NCI-H2029 (cell line): ENCODE data around the gene AOC3.
"Not testable (repeated sequence)": the region's sequence is repeated elsewhere in the genome, so short reads cannot be mapped to it uniquely, and the experiment has no call there.

Source experiments
- DNase-seq: peaks from one replicate; lab custom pipeline; 2025; lab: John Stamatoyannopoulos, UW

The AOC3 gene

DNA sequence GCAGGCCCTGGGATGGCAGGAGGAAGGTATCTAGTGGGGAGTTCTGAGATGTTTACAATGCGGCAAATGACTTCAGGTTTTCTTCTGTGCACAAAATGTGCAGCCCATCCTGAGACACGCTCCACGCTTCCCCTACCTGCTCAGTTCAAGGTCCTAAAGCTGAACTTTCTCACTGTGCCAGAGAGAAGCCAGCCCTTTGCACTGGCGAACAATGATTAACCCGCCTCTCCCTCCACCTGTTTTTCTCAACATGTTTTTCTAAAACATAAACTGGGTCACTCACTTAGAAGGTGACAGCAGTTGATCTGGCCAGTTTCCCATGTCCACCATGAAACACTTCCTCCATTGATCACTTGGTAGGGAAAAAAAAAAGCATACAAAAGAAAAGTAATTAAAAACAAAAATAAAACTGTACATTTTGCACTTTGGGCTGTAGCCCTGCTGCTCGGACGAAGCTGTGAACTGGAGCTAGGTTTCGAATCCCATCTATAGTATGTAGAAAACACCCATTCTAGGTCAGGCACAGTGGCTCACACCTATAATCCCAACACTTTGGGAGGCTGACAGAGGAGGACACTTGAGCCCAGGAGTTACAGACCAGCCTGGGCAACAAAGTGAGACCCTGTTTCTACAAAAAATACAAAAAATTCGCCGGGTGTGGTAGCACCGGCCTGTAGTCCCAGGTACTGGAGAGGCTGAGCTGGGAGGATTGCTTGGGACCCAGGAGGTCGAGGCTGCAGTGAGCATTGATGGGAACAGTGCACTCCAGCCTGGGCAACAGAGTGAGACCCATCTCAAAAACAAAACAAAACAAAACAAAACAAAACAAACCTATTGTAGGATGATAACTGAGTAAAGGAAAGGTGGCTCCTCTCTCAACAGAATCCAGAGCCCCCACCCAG lies 43.5 kb downstream of the AOC3 start:
- no peak for DNase-seq

GRCh38 chr17:42895185-42895555 lies 44.2 kb downstream of the AOC3 start:
- no peak for DNase-seq

DNA sequence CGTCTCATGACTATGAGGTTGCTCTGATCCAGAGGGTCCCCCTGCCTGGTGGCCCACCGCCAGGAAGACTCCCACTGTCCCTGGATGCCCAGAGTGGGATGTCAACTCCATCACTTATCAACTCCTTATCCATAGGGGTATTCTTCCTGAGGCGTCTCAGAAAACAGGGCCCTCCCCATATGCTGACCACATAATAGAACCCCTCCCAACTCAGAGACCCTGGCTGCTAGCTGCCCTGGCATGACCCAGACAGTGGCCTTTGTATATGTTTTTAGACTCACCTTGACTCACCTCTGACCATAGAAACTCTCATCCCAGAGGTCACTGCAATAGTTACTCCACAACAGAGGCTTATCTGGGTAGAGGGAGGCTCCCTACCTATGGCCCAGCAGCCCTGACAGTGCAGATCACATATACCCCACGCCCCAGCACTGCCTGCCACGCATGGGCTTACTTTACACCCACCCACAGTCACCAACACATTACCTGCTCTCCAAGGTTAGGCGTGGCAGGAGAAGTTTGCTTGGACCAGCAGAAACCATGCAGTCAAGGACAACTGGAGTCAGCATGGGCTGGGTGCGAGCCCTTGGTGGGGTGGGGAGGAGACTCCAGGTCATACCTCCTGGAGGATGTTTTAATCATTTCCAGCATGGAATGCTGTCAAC lies 47.3 kb downstream of the AOC3 start:
- no peak for DNase-seq

DNA sequence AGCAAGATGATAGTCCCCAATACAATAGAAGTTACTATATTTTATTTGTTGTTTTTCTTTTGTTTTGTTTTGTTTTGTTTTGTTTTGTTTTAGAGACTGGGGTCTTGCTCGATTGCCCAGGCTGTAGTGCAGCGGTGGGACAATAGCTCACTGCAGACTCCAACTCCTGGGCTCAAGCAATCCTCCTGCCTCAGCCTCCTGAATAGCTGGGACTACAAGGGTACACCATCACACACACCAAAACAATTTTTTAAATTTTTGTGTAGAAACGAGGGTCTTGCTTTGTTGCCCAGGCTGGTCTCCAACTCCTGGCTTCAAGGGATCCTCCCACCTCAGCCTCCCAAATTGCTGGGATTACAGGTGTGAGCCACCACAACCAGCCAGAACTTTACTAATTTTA lies 49.0 kb downstream of the AOC3 start:
- DNase-seq = not testable (repeated sequence)

- no peak for DNase-seq
Measured at GRCh38 chr17:42900460-42901331, 49.7 kb downstream of the AOC3 start, which contains the start of gene G6PC1. G6PC1 (plus strand) TSS chr17:42900799; CDS start chr17:42900877, 78 bp downstream.

- no peak for DNase-seq
Measured at GRCh38 chr17:42901535-42902229, 50.7 kb downstream of the AOC3 start.

DNA sequence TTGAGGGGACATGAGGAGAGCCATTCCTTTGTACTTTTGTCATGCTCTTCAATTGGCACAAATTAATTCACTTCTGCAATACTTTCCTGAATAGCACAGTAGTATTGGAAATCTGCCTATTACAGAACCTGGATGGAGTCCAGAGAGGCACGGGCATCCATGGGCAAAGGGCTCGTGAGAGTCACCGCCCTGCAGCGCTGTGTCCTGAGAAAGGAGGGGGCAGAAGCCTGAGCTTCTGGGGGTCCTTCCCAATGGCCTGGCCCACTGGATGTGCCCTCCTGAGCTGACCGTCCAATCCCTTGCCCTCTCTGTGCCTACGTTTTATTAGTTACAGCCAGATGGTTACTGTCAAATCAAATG lies 53.1 kb downstream of the AOC3 start:
- DNase-seq = no peak

GRCh38 chr17:42906772-42907446 lies 55.9 kb downstream of the AOC3 start:
- DNase-seq = no peak
